Stimulated activated CD4-positive, alpha-beta T cell treated with anti-CD3 and anti-CD28 coated beads, Interleukin-15, amount 100 ng/mL, for 24 hours (primary cell): Measurements from ENCODE around the gene ECE1.
A peak's percentile ranks its signal among the peaks of the same experiment; 100 is the strongest.

Experiments
- DNase-seq: peaks from one replicate; pipeline ENCODE4 v3.0.0-alpha.2; 2020

ECE1 gene

GRCh38 chr1:21325231-21325718, 35.0 kb upstream of the ECE1 start:
- DNase-seq: peak; percentile 38

- peak; percentile 90 for DNase-seq
These were observed 34.3 kb upstream of the ECE1 start for GRCh38 chr1:21324368-21325141.

- DNase-seq: no peak
These were observed 32.8 kb upstream of the ECE1 start for GRCh38 chr1:21323091-21323490.

- DNase-seq: no peak
These were observed 32.4 kb upstream of the ECE1 start for GRCh38 chr1:21322681-21323016.

- DNase-seq: no peak
These were observed 31.9 kb upstream of the ECE1 start for GRCh38 chr1:21321963-21322680.

GRCh38 chr1:21320410-21321108, 30.3 kb upstream of the ECE1 start:
- no peak for DNase-seq

- no peak for DNase-seq
These were observed 29.5 kb upstream of the ECE1 start for GRCh38 chr1:21319447-21320407.

GRCh38 chr1:21318714-21319159, 28.5 kb upstream of the ECE1 start:
- no peak for DNase-seq

GRCh38 chr1:21318057-21318713, 27.9 kb upstream of the ECE1 start:
- no peak for DNase-seq

- DNase-seq: no peak
These were observed 27.4 kb upstream of the ECE1 start for GRCh38 chr1:21317690-21318043.

- DNase-seq: no peak
These were observed 26.9 kb upstream of the ECE1 start for GRCh38 chr1:21317035-21317689.

GRCh38 chr1:21314743-21315396, 24.6 kb upstream of the ECE1 start:
- DNase-seq: no peak

GRCh38 chr1:21313886-21314721, 23.8 kb upstream of the ECE1 start:
- DNase-seq: no peak

- no peak for DNase-seq
These were observed 23.1 kb upstream of the ECE1 start for GRCh38 chr1:21313203-21313885.

- no peak for DNase-seq
These were observed 22.2 kb upstream of the ECE1 start for GRCh38 chr1:21312407-21312992.

GRCh38 chr1:21311016-21311415, 20.8 kb upstream of the ECE1 start:
- DNase-seq: no peak

GRCh38 chr1:21308847-21309652, 18.8 kb upstream of the ECE1 start:
- no peak for DNase-seq

- no peak for DNase-seq
These were observed 18.1 kb upstream of the ECE1 start for GRCh38 chr1:21308330-21308729.
